B cell (primary cell): Measurements from ENCODE around the gene AIRE. TPM values are rescaled to one million over a fixed set of nuclear protein-coding genes. Genes with fewer than 3 reads are reported as not detected.
A peak's percentile ranks its signal among the peaks of the same experiment; 100 is the strongest.
"Not testable (repeated sequence)": the region's sequence is repeated elsewhere in the genome, so short reads cannot be mapped to it uniquely, and the experiment has no call there.

Experiments
- ATAC-seq: fragments of 200-7000 bp; cut with Tn5 transposase; one replicate; pipeline ENCODE4 v1.10.0; 2021; ENCODE audit warnings: low read depth, mild to moderate bottlenecking, moderate number of reproducible peaks, moderate library complexity
- CTCF ChIA-PET: fragments of 350-600 bp; sonication (Branson Sonifier 250); formaldehyde crosslinking; loops from one replicate; lab custom pipeline; 2021; ENCODE audit warnings: antibody characterized with exemption, inconsistent platforms; lab: Charles Lee
- POLR2A ChIA-PET: fragments of 350-600 bp; sonication (Branson Sonifier 250); formaldehyde crosslinking; loops from one replicate; lab custom pipeline; 2021; ENCODE audit warnings: antibody characterized with exemption; lab: Charles Lee
- DNase-seq: peaks from one replicate; pipeline ENCODE4 v3.0.0; 2013
- H2AFZ ChIP-seq: 2 replicates; pipeline ENCODE4 v1.6.1; 2012; ENCODE audit warnings: mild to moderate bottlenecking, low read depth, low read length; ENCODE audit not compliant: insufficient read depth, poor library complexity, severe bottlenecking
- H3K27ac ChIP-seq, 2 donors: 1 replicate in 1 of 2; 2 replicates in 1 of 2; pipeline ENCODE4 v1.5.1; 2012 to 2013; ENCODE audit warnings: low read length in 2 of 2, mild to moderate bottlenecking in 2 of 2, moderate library complexity in 1 of 2
- H3K27me3 ChIP-seq, 4 experiments: fragments of 200-600 bp in 1 of 4; sonication (generic) in 1 of 4; replicated peaks in 1 of 4; 1 replicate in 2 of 4; 2 replicates in 2 of 4; pipeline versions ENCODE4 v1.6.1 to v1.7.0; 2013 to 2016; ENCODE audit warnings: low read length in 3 of 4, mild to moderate bottlenecking in 2 of 4, mixed read lengths in 1 of 4, moderate library complexity in 1 of 4; ENCODE audit not compliant: insufficient read depth in 4 of 4, control insufficient read depth in 3 of 4; ENCODE audit errors: control extremely low read depth in 1 of 4
- H3K36me3 ChIP-seq, 2 experiments: replicated peaks in 1 of 2; 1 replicate in 1 of 2; 2 replicates in 1 of 2; pipeline versions ENCODE4 v1.6.1 to v1.7.1; 2013; ENCODE audit warnings: low read length in 1 of 2; ENCODE audit not compliant: insufficient read depth in 2 of 2, control insufficient read depth in 1 of 2; ENCODE audit errors: control extremely low read depth in 1 of 2, extremely low read depth in 1 of 2
- H3K4me1 ChIP-seq, 2 donors: fragments of 200-600 bp in 1 of 2; sonication (generic) in 1 of 2; 1 replicate in 1 of 2; 2 replicates in 1 of 2; pipeline versions ENCODE4 v1.5.1 to v1.6.1; 2013 to 2017; ENCODE audit warnings: low read length in 2 of 2; ENCODE audit not compliant: control insufficient read depth in 2 of 2, insufficient read depth in 2 of 2
- H3K4me2 ChIP-seq: replicated peaks from 2 replicates; pipeline ENCODE3; 2012; ENCODE audit warnings: mild to moderate bottlenecking, low read depth, low read length; ENCODE audit not compliant: poor library complexity, severe bottlenecking
- H3K4me3 ChIP-seq, 5 experiments: fragments of 200-600 bp in 1 of 5; sonication (generic) in 1 of 5; 1 replicate in 3 of 5; 2 replicates in 2 of 5; pipeline versions ENCODE4 v1.5.1 to v1.7.0; 2011 to 2016; ENCODE audit warnings: low read length in 4 of 5, mild to moderate bottlenecking in 4 of 5, low read depth in 2 of 5, control low read depth in 1 of 5, moderate library complexity in 1 of 5; ENCODE audit not compliant: insufficient read depth in 1 of 5; ENCODE audit errors: control extremely low read depth in 1 of 5, extremely low read depth in 1 of 5
- H3K79me2 ChIP-seq: fragments of 200-600 bp; sonication (generic); one replicate; pipeline ENCODE4 v1.6.0; 2016; ENCODE audit warnings: low read length; ENCODE audit not compliant: control insufficient read depth, insufficient read depth
- H3K9ac ChIP-seq: fragments of 200-600 bp; sonication (generic); 2 replicates; pipeline ENCODE4 v1.6.1; 2017; ENCODE audit warnings: mild to moderate bottlenecking, low read length, moderate library complexity
- H3K9me3 ChIP-seq, 3 donors: one replicate each; pipeline versions ENCODE4 v1.6.1 to v1.7.1; 2013; ENCODE audit warnings: low read length in 2 of 3; ENCODE audit not compliant: control insufficient read depth in 2 of 3, insufficient read depth in 1 of 3; ENCODE audit errors: control extremely low read depth in 1 of 3
- H4K20me1 ChIP-seq: 2 replicates; pipeline ENCODE4 v1.6.0; 2012; ENCODE audit warnings: mild to moderate bottlenecking, low read length; ENCODE audit not compliant: insufficient read depth, control insufficient read depth, poor library complexity, severe bottlenecking
- H3K27ac Mint-ChIP-seq: one replicate; pipeline ENCODE4 v1.8.0; 2021; ENCODE audit warnings: mixed read lengths
- H3K27me3 Mint-ChIP-seq: one replicate; pipeline ENCODE4 v1.8.0; 2021; ENCODE audit warnings: mixed read lengths
- H3K4me1 Mint-ChIP-seq: one replicate; pipeline ENCODE4 v1.8.0; 2021; ENCODE audit warnings: mixed read lengths
- H3K4me3 Mint-ChIP-seq: one replicate; pipeline ENCODE4 v1.8.0; 2021; ENCODE audit warnings: mixed read lengths
- H3K9me3 Mint-ChIP-seq: one replicate; pipeline ENCODE4 v1.8.0; 2022; ENCODE audit warnings: mixed read lengths; ENCODE audit not compliant: insufficient read depth
- WGBS: methylation state at CpG from one replicate; pipeline ENCODE4 v1.1.5; 2013; ENCODE audit warnings: missing lambda C conversion rate; ENCODE audit not compliant: insufficient coverage; 5-methylcytosine and 5-hydroxymethylcytosine counted together
- intact Hi-C: fragments of 100-400 bp; cut with micrococcal nuclease; formaldehyde crosslinking; loops from one replicate; pipeline ENCODE4 v1.10.0; 2022
- polyA plus RNA-seq: library from polyadenylated mRNA; depleted of rRNA; stranded (reverse); fragments of >200 nt; gene quantifications from 2 replicates; pipeline ENCODE4 v1.2.3, GENCODE V29; 2012
- total RNA-seq, 2 donors: library from RNA; stranded (reverse); fragments of 120-200 nt in 1 of 2; gene quantifications; 1 replicate in 1 of 2; 2 replicates in 1 of 2; pipeline versions ENCODE4 v1.2.3 to v1.2.4, GENCODE V29; 2013 to 2022

AIRE gene
- total and polyA plus RNA-seq, 2 donors (not counting 1 experiment from before 2014, with no cell fraction given), result 0.37 TPM; not detected in 1

DNA sequence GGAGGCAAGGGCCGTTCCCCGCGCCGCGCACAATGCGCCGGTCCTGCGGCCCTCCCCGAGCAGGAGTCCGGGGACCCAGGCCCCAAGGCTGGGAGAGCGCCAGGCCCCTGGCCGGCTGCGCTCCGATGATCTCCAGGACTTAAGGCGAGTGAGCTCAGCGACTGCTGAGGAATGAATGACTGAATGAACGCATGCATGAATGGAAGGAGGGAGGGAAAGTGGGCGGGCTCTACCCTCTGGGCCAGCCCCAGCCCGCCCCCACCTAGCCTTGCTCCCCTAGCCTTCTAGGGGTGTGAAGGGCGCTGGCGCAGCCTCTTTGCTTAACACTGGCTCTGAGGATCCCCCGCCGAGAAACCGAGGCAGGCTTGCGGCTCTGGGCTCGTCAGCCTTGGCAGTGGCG, 44.4 kb upstream of the AIRE start:
- H4K20me1 ChIP-seq, POLR2A ChIA-PET, H3K79me2 ChIP-seq, H3K4me2 ChIP-seq, H3K27ac ChIP-seq, H3K9me3 ChIP-seq, intact Hi-C loops, H3K9me3 Mint-ChIP-seq, H3K4me3 Mint-ChIP-seq, H3K4me1 Mint-ChIP-seq, DNase-seq, H3K36me3 ChIP-seq, H3K4me1 ChIP-seq, H2AFZ ChIP-seq, CTCF ChIA-PET, H3K27me3 ChIP-seq, H3K9ac ChIP-seq, H3K4me3 ChIP-seq, H3K27ac Mint-ChIP-seq, H3K27me3 Mint-ChIP-seq: not testable (repeated sequence)
- WGBS, result no CpG with 5 or more reads among the region's 27 CpGs
- ATAC-seq, result peak; percentile 44

DNA sequence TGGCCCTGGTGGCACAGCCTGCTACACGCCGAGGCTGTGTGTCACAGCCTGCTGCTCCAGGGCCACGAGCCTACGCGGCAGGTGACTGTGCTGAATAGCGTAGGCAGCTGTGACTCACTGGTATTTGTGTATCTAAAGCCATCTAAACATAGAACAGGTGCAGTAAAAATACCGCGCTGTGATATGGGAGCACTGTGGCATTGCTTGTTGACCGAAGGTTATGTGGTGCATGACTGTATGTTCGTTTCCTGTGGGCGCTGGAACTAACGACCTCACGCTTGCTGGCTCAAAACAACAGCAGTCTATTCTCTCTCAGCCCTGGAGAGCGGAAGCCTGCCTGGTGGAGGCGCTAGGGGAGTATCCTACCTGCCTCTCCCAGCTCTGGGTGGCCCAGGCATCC, 41.7 kb upstream of the AIRE start:
- POLR2A ChIA-PET, H3K27me3 Mint-ChIP-seq, H3K79me2 ChIP-seq, H4K20me1 ChIP-seq, H3K4me2 ChIP-seq, H3K9me3 ChIP-seq, H3K27ac ChIP-seq, H3K9me3 Mint-ChIP-seq, H3K4me3 Mint-ChIP-seq, CTCF ChIA-PET, H3K4me3 ChIP-seq, H2AFZ ChIP-seq, intact Hi-C loops, DNase-seq, H3K4me1 ChIP-seq, H3K4me1 Mint-ChIP-seq, H3K9ac ChIP-seq, H3K36me3 ChIP-seq, H3K27me3 ChIP-seq, H3K27ac Mint-ChIP-seq: not testable (repeated sequence)
- no CpG with 5 or more reads among the region's 15 CpGs for WGBS
- ATAC-seq, result peak; percentile 55

DNA sequence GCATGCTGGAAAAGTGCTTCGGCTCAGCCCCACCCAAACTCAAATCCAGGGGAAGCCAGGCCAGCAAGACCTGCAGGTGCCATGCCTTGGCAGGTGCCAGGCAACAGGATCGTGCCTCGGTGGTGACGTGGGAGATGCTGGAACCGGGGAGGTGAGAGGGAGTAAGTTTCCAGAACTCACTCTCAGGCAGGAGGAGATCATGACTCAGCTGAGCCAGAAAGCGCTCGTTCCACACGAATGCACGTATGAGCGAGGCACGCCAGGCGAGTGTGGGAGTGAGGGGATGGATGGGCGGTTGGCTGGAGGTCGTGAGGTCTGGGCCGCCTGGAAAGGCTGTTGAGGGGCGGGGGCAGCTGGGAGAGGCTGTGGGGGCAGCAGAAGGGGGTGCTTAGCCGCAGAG, 37.8 kb upstream of the AIRE start:
- DNase-seq, H3K4me1 Mint-ChIP-seq, H3K27me3 Mint-ChIP-seq, POLR2A ChIA-PET, H3K27ac ChIP-seq, H3K9me3 Mint-ChIP-seq, H3K9ac ChIP-seq, H3K4me3 Mint-ChIP-seq, H3K27ac Mint-ChIP-seq, H3K79me2 ChIP-seq, H3K9me3 ChIP-seq, H2AFZ ChIP-seq, H3K27me3 ChIP-seq, H4K20me1 ChIP-seq, H3K4me2 ChIP-seq, intact Hi-C loops, CTCF ChIA-PET, ATAC-seq, H3K4me1 ChIP-seq, H3K36me3 ChIP-seq, H3K4me3 ChIP-seq: not testable (repeated sequence)
- no CpG with 5 or more reads among the region's 17 CpGs for WGBS

DNA sequence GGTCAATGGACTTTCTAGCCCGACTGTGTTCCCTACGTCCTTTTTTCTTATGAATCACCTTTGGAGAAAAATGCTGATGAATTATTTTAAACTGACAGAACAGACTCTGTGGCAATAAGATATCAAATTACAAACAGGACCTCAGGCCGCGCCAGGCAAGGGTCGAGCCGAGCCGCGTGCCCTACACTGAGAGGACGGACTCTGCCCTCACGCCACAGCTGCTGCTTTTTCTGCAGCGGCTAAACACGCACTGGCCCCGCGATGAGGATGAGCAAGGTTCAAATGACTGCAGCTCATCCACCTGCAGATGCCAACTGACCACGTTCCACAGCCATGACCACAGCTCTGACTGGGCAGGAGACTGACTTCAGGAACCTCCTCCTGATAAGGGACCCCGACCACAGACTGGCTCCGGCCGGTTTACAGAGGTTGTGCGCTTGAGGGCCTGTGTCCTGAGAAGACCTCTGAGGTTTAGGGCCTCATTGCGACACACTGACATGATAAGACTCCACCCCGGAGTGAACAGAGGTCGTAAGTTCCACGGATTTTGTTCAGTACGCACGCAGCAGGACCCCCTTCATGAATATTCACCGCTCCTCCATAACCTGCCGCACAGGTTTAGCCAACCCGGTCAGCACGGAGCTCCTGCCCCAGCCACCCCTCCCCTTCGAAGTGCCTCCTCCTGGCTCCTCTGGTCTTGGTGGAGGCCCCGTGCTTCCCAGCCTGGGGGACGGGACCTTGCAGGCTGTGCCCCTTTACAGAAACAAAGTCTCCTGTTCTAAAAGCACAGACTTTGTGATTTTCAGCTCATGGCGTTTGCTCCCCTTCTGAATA, 36.3 kb upstream of the AIRE start:
- DNase-seq, POLR2A ChIA-PET, H3K27ac ChIP-seq, H3K9me3 ChIP-seq, H3K27me3 Mint-ChIP-seq, H3K9me3 Mint-ChIP-seq, H3K4me1 Mint-ChIP-seq, H3K27me3 ChIP-seq, H3K4me3 ChIP-seq, CTCF ChIA-PET, intact Hi-C loops, H3K27ac Mint-ChIP-seq, H2AFZ ChIP-seq, H4K20me1 ChIP-seq, H3K9ac ChIP-seq, H3K4me2 ChIP-seq, H3K79me2 ChIP-seq, H3K4me3 Mint-ChIP-seq, ATAC-seq, H3K4me1 ChIP-seq, H3K36me3 ChIP-seq: not testable (repeated sequence)
- no CpG with 5 or more reads among the region's 33 CpGs for WGBS
